DND-41 (cell line): ENCODE data around the gene GLE1.

Experiments
- ATAC-seq: fragments of 200-7000 bp; cut with Tn5 transposase; 3 replicates; pipeline ENCODE4 v1.9.1; 2021; ENCODE audit warnings: low read depth; ENCODE audit not compliant: insufficient read depth
- DNase-seq: peaks from one replicate; pipeline ENCODE4 v3.0.0-alpha.2; 2020
- H2AFZ ChIP-seq: 2 replicates; pipeline ENCODE4 v1.6.0; 2012; ENCODE audit warnings: low read depth, low read length
- H3K27ac ChIP-seq: 2 replicates; pipeline ENCODE4 v1.5.1; 2012; ENCODE audit warnings: low read length, inconsistent platforms
- H3K27me3 ChIP-seq: fragments of 200-600 bp; sonication (generic); 2 replicates; pipeline ENCODE4 v1.6.0; 2012; ENCODE audit warnings: low read length, mild to moderate bottlenecking, inconsistent platforms; ENCODE audit not compliant: insufficient read depth, poor library complexity
- H3K36me3 ChIP-seq: 2 replicates; pipeline ENCODE4 v1.5.1; 2012; ENCODE audit warnings: low read length, inconsistent platforms; ENCODE audit not compliant: insufficient read depth
- H3K4me1 ChIP-seq: 2 replicates; pipeline ENCODE4 v1.5.1; 2012; ENCODE audit warnings: mild to moderate bottlenecking, low read length; ENCODE audit not compliant: insufficient read depth
- H3K4me2 ChIP-seq: 2 replicates; pipeline ENCODE4 v1.6.0; 2012; ENCODE audit warnings: mild to moderate bottlenecking, moderate library complexity, low read length, inconsistent platforms; ENCODE audit not compliant: insufficient read depth
- H3K4me3 ChIP-seq, 2 experiments: fragments of 200-600 bp in 1 of 2; shearing (Covaris generic) in 1 of 2; 2 replicates each; pipeline ENCODE4 v1.5.1; 2012 to 2016; ENCODE audit warnings: inconsistent platforms in 2 of 2, low read length in 2 of 2, mild to moderate bottlenecking in 2 of 2, low read depth in 1 of 2, moderate library complexity in 1 of 2
- H3K79me2 ChIP-seq: 2 replicates; pipeline ENCODE4 v1.6.0; 2012; ENCODE audit warnings: low read length, inconsistent platforms; ENCODE audit not compliant: insufficient read depth
- H3K9ac ChIP-seq: 2 replicates; pipeline ENCODE4 v1.6.0; 2012; ENCODE audit warnings: low read depth, mild to moderate bottlenecking, inconsistent platforms, low read length, moderate library complexity
- H3K9me3 ChIP-seq: 2 replicates; pipeline ENCODE4 v1.5.1; 2012; ENCODE audit warnings: low read length, moderate library complexity, mild to moderate bottlenecking, inconsistent platforms; ENCODE audit not compliant: insufficient read depth, severe bottlenecking
- H4K20me1 ChIP-seq: 2 replicates; pipeline ENCODE4 v1.6.0; 2012; ENCODE audit warnings: low read length; ENCODE audit not compliant: insufficient read depth
- EZH2 ChIP-seq: IDR thresholded peaks from 3 replicates; pipeline ENCODE4 v1.6.1; 2012; ENCODE audit warnings: borderline replicate concordance, low read depth, mild to moderate bottlenecking, moderate library complexity, low read length, inconsistent platforms; ENCODE audit not compliant: severe bottlenecking
- TF ChIP-seq, protein P1 (sequence below): IDR thresholded peaks from 2 replicates; pipeline ENCODE4 v1.5.1; 2012; ENCODE audit warnings: borderline replicate concordance, low read length, moderate library complexity, mild to moderate bottlenecking; ENCODE audit not compliant: poor library complexity, severe bottlenecking; ENCODE audit errors: extremely low read depth

The GLE1 gene

DNA sequence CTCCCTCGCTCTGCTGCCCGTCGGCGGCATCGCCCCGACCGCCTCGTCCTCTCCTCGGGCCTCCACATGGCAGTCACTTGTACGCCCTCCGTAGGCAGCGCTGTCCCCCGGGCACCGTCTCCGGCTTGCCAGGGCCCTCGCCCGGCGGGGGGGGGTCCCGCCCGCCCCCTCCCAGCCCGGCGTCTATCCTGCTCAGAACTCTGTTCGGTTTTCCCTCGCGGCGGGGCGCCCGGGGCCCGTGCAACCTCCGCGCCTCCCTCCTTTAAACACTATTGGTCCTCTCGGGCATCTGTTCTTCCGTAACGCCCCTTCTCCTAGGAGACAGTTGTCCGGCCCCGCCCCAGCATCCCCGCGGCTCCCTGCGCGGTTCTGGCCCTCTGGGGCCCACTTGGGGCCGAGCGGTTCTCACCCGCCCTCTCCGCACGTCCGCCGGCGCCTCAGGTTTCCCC lies 47.9 kb upstream of the GLE1 start:
- Histone ChIP-seq H3K79me2 (peaks cover 36% of the 10 kb centered on the region), H2AFZ (peak overlapping the region; percentile 89), H3K9ac (peak overlapping the region; percentile 69), H3K27me3 (no peaks in the 10 kb centered on the region), H3K4me2 (peak overlapping the region; percentile 98), H3K4me3 (peak overlapping the region; percentile 84 to 92), H3K27ac (peak overlapping the region; percentile 79), H4K20me1 (peaks cover 21% of the 10 kb centered on the region), H3K36me3 (peaks cover 24% of the 10 kb centered on the region), H3K4me1 (peaks cover 20% of the 10 kb centered on the region), H3K9me3 (no peaks in the 10 kb centered on the region)
- ATAC-seq (peak; percentile 74), DNase-seq (peak; percentile 80)
- TF ChIP-seq, protein P1, sequence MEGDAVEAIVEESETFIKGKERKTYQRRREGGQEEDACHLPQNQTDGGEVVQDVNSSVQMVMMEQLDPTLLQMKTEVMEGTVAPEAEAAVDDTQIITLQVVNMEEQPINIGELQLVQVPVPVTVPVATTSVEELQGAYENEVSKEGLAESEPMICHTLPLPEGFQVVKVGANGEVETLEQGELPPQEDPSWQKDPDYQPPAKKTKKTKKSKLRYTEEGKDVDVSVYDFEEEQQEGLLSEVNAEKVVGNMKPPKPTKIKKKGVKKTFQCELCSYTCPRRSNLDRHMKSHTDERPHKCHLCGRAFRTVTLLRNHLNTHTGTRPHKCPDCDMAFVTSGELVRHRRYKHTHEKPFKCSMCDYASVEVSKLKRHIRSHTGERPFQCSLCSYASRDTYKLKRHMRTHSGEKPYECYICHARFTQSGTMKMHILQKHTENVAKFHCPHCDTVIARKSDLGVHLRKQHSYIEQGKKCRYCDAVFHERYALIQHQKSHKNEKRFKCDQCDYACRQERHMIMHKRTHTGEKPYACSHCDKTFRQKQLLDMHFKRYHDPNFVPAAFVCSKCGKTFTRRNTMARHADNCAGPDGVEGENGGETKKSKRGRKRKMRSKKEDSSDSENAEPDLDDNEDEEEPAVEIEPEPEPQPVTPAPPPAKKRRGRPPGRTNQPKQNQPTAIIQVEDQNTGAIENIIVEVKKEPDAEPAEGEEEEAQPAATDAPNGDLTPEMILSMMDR = peak; percentile 5
- no peak for TF ChIP-seq EZH2

- Histone ChIP-seq H3K27ac (peak overlapping the region; percentile 79), H3K9ac (peak overlapping the region; percentile 69), H2AFZ (peak overlapping the region; percentile 89), H3K27me3 (no peaks in the 10 kb centered on the region), H3K79me2 (peaks cover 36% of the 10 kb centered on the region), H3K9me3 (no peaks in the 10 kb centered on the region), H3K4me1 (peaks cover 20% of the 10 kb centered on the region), H3K36me3 (peaks cover 30% of the 10 kb centered on the region), H4K20me1 (peaks cover 21% of the 10 kb centered on the region), H3K4me2 (peak overlapping the region; percentile 98), H3K4me3 (peak overlapping the region; percentile 84 to 92; a peak in 3 of 4 replicates)
- TF ChIP-seq, protein P1 = no peak
- TF ChIP-seq EZH2 = no peak
- no peak for DNase-seq
- no peak for ATAC-seq
Measured at GRCh38 chr9:128457207-128457606, 47.3 kb upstream of the GLE1 start.

GRCh38 chr9:128459011-128459410 lies 45.5 kb upstream of the GLE1 start:
- H3K27ac ChIP-seq = no peak overlapping the region
- no peaks in the 10 kb centered on the region for H3K27me3 ChIP-seq
- no peak overlapping the region for H3K9ac ChIP-seq
- DNase-seq (no peak), ATAC-seq (no peak)
- no peak overlapping the region for H3K4me2 ChIP-seq
- H3K36me3 ChIP-seq = peaks cover 44% of the 10 kb centered on the region
- no peaks in the 10 kb centered on the region for H3K9me3 ChIP-seq
- peaks cover 20% of the 10 kb centered on the region for H3K4me1 ChIP-seq
- H2AFZ ChIP-seq = no peak overlapping the region
- TF ChIP-seq EZH2 = no peak
- TF ChIP-seq, protein P1 = no peak
- peaks cover 21% of the 10 kb centered on the region for H4K20me1 ChIP-seq
- peaks cover 36% of the 10 kb centered on the region for H3K79me2 ChIP-seq
- H3K4me3 ChIP-seq = no peak overlapping the region
